ENCODE results near the gene TARBP2. TPM values are rescaled to one million over a fixed set of nuclear protein-coding genes. Genes with fewer than 3 reads are reported as not detected.
A peak's percentile ranks its signal among the peaks of the same experiment; 100 is the strongest.
"Not testable (repeated sequence)": the region's sequence is repeated elsewhere in the genome, so short reads cannot be mapped to it uniquely, and the experiment has no call there.

TARBP2 gene
- polyA plus RNA-seq, 3 donors, result 16.6 to 39.4 (median 24.4) TPM

DNA sequence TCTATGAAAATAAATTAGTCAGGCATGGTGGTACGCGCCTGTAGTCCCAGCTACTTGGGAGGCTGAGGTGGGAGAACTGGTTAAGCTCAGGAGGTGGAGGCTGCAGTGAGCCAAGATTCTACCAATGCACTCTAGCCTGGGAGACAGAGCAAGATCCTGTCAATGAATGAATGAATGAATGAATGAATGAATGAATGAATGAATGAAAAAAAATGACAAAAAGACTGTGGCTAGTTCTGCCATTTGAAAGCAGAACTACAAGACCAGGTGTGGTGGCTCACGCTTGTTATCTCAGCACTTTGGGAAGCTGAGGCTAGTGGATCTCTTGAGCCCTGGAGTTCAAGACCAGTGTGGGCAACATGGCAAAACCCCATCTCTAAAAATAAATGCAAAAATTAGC lies 38.4 kb downstream of the TARBP2 start:
- H3K4me2 ChIP-seq (replicated peaks; ENCODE audit: extremely low read depth, low read length, poor library complexity, severe bottlenecking), result no peak overlapping the region
- peaks cover 3% of the 10 kb centered on the region for H4K20me1 ChIP-seq (ENCODE audit: insufficient read depth, low read length)
- H3K79me2 ChIP-seq (ENCODE audit: insufficient read depth, low read length), result no peaks in the 10 kb centered on the region
- no peaks in the 10 kb centered on the region for H3K9me3 Mint-ChIP-seq
- TF ChIP-seq CTCF (IDR thresholded peaks at IDR 0.05), result no peak
- peaks cover 0 to 2% (median 0%) of the 10 kb centered on the region in 3 donors for H3K27me3 Mint-ChIP-seq (ENCODE audit: low read depth in 3 of 3)
- no CpG with 5 or more reads among the region's 3 CpGs for WGBS (ENCODE audit: insufficient coverage)
- H3K4me3 ChIP-seq (replicated peaks in 1 of 3; ENCODE audit: low read depth in 2 of 3, low read length in 3 of 3), result no peak overlapping the region
- no peak overlapping the region for H3K27ac ChIP-seq (ENCODE audit: low read depth in 1 of 2, low read length in 2 of 2)
- H3K4me1 Mint-ChIP-seq, result peaks cover 16% of the 10 kb centered on the region
- H3K4me1 ChIP-seq (ENCODE audit: control insufficient read depth in 1 of 2, insufficient read depth in 2 of 2, low read length in 2 of 2), result peaks cover 17 to 20% of the 10 kb centered on the region in 2 donors
- intact Hi-C loops (cut with micrococcal nuclease), result no loop called here
- H3K9ac ChIP-seq (ENCODE audit: insufficient read depth, low read length, poor library complexity, severe bottlenecking), result no peak overlapping the region
- no peak for DNase-seq
- H2AFZ ChIP-seq (ENCODE audit: insufficient read depth, low read depth, low read length, poor library complexity, severe bottlenecking), result no peak overlapping the region
- H3K36me3 Mint-ChIP-seq, result peaks cover 66 to 81% of the 10 kb centered on the region in 2 donors
- no peaks in the 10 kb centered on the region for H3K9me3 ChIP-seq (replicated peaks in 1 of 2; ENCODE audit: control insufficient read depth in 1 of 2, insufficient read depth in 1 of 2, low read length in 2 of 2)
- H3K27ac Mint-ChIP-seq, result no peak overlapping the region
- H3K36me3 ChIP-seq (replicated peaks in 1 of 2; ENCODE audit: control insufficient read depth in 1 of 2, insufficient read depth in 2 of 2, low read length in 2 of 2), result peaks cover 50 to 86% of the 10 kb centered on the region in 2 donors
- H3K27me3 ChIP-seq (ENCODE audit: control insufficient read depth in 2 of 2, insufficient read depth in 2 of 2, low read length in 2 of 2), result no peaks in the 10 kb centered on the region
- H3K4me3 Mint-ChIP-seq, result no peak overlapping the region

- Mint-ChIP-seq H3K4me3 (no peak overlapping the region), H3K9me3 (no peaks in the 10 kb centered on the region), H3K27ac (peak overlapping the region in 4 of 7 donors; percentile 30 to 73 (median 38)), H3K27me3 (ENCODE audit: low read depth in 3 of 3) (no peaks in the 10 kb centered on the region), H3K36me3 (peaks cover 45 to 62% of the 10 kb centered on the region in 2 donors), H3K4me1 (peaks cover 2% of the 10 kb centered on the region)
- DNase-seq, result peak; percentile 35 to 51 (median 37)
- Histone ChIP-seq H3K36me3 (replicated peaks in 1 of 2; ENCODE audit: control insufficient read depth in 1 of 2, insufficient read depth in 2 of 2, low read length in 2 of 2) (peaks cover 40 to 64% of the 10 kb centered on the region in 2 donors), H3K4me2 (replicated peaks; ENCODE audit: extremely low read depth, low read length, poor library complexity, severe bottlenecking) (no peak overlapping the region), H3K4me3 (replicated peaks in 1 of 3; ENCODE audit: low read depth in 2 of 3, low read length in 3 of 3) (no peak overlapping the region), H3K4me1 (ENCODE audit: control insufficient read depth in 1 of 2, insufficient read depth in 2 of 2, low read length in 2 of 2) (no peaks in the 10 kb centered on the region), H2AFZ (ENCODE audit: insufficient read depth, low read depth, low read length, poor library complexity, severe bottlenecking) (no peak overlapping the region), H3K79me2 (ENCODE audit: insufficient read depth, low read length) (no peaks in the 10 kb centered on the region), H3K27ac (ENCODE audit: low read depth in 1 of 2, low read length in 2 of 2) (peak overlapping the region in 1 of 2 donors; percentile 67), H4K20me1 (ENCODE audit: insufficient read depth, low read length) (peaks cover 3% of the 10 kb centered on the region), H3K9me3 (replicated peaks in 1 of 2; ENCODE audit: control insufficient read depth in 1 of 2, insufficient read depth in 1 of 2, low read length in 2 of 2) (no peaks in the 10 kb centered on the region), H3K27me3 (ENCODE audit: control insufficient read depth in 2 of 2, insufficient read depth in 2 of 2, low read length in 2 of 2) (no peaks in the 10 kb centered on the region), H3K9ac (ENCODE audit: insufficient read depth, low read length, poor library complexity, severe bottlenecking) (no peak overlapping the region)
- intact Hi-C loops (cut with micrococcal nuclease), result loop anchor here (5.0 kb wide), 2 partner anchors 34 to 134 kb away; partner anchors contain the start of gene ATP5MC2 (in 1 of the 2)
- TF ChIP-seq CTCF (IDR thresholded peaks at IDR 0.05), result peak; percentile 79
- 80% methylated on average over 1 of the region's 5 CpGs for WGBS (ENCODE audit: insufficient coverage)
These were observed 42.5 kb downstream of the TARBP2 start for GRCh38 chr12:53543539-53543938.

- H3K9me3 ChIP-seq (replicated peaks in 1 of 2; ENCODE audit: control insufficient read depth in 1 of 2, insufficient read depth in 1 of 2, low read length in 2 of 2); H3K4me1 ChIP-seq (ENCODE audit: control insufficient read depth in 1 of 2, insufficient read depth in 2 of 2, low read length in 2 of 2); H3K9ac ChIP-seq (ENCODE audit: insufficient read depth, low read length, poor library complexity, severe bottlenecking); H3K4me3 Mint-ChIP-seq; H3K4me1 Mint-ChIP-seq; H3K4me3 ChIP-seq (replicated peaks in 1 of 3; ENCODE audit: low read depth in 2 of 3, low read length in 3 of 3); H2AFZ ChIP-seq (ENCODE audit: insufficient read depth, low read depth, low read length, poor library complexity, severe bottlenecking); H4K20me1 ChIP-seq (ENCODE audit: insufficient read depth, low read length); H3K27me3 ChIP-seq (ENCODE audit: control insufficient read depth in 2 of 2, insufficient read depth in 2 of 2, low read length in 2 of 2); H3K27ac ChIP-seq (ENCODE audit: low read depth in 1 of 2, low read length in 2 of 2); intact Hi-C loops (cut with micrococcal nuclease); H3K27me3 Mint-ChIP-seq (ENCODE audit: low read depth in 3 of 3); DNase-seq; H3K9me3 Mint-ChIP-seq; H3K79me2 ChIP-seq (ENCODE audit: insufficient read depth, low read length); H3K4me2 ChIP-seq (replicated peaks; ENCODE audit: extremely low read depth, low read length, poor library complexity, severe bottlenecking): not testable (repeated sequence)
- H3K36me3 ChIP-seq (replicated peaks in 1 of 2; ENCODE audit: control insufficient read depth in 1 of 2, insufficient read depth in 2 of 2, low read length in 2 of 2), result peaks cover 45 to 69% of the 10 kb centered on the region in 2 donors
- Mint-ChIP-seq H3K36me3 (peaks cover 42 to 68% of the 10 kb centered on the region in 2 donors), H3K27ac (peak overlapping the region in 1 of 7 donors; percentile 10)
- WGBS (ENCODE audit: insufficient coverage), result 100% methylated on average over 3 of the region's 6 CpGs
These were observed 47.3 kb downstream of the TARBP2 start for GRCh38 chr12:53548354-53548753.

Measured in CD14-positive monocyte (primary cell).